ENCODE measurements around the gene BRIP1.

The BRIP1 gene

GRCh38 chr17:61631800-61632199 lies 231.5 kb downstream of the BRIP1 start:
- DNase-seq (ENCODE audit: low read depth), result no peak

All from fibroblast of gingiva (primary cell).